Measurements from ENCODE around the gene TBC1D22B. TPM values are rescaled to one million over a fixed set of nuclear protein-coding genes. Genes with fewer than 3 reads are reported as not detected.

The TBC1D22B gene
- total and polyA plus RNA-seq, 9 of the 15 experiments (the other 6 are each of a cell fraction or from before 2014, with no cell fraction given) = 4.8 to 24.2 (median 13.5) TPM

DNA sequence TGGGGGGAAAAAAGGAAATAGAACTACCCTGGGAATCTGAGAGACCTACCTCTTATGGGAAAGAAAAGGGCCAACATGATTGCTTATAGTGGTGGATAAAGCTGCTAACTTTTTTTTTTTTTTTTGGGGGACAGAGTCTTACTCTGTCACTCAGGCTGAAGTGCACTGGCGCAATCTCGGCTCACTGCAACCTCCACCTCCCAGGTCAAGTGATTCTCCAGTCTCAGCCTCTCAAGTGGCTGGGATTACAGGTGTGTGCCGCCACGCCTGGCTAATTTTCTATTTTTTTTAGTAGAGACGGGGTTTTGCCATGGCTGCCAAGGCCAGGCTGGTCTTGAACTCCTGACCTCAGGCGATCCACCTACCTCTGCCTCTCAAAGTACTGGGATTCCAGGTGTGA, 39.5 kb upstream of the TBC1D22B start:
- in situ Hi-C loops (cut with MboI) = no loop called here
- H3K9me1 ChIP-seq (ENCODE audit: control insufficient read depth, insufficient read depth, low read length) = no peaks in the 10 kb centered on the region

More for the DNA sequence above, 39.5 kb upstream of the TBC1D22B start:
- Histone ChIP-seq H3K79me2 (ENCODE audit: control insufficient read depth, insufficient read depth, low read length) (no peaks in the 10 kb centered on the region), H4K20me1 (replicated peaks; ENCODE audit: control insufficient read depth, insufficient read depth, low read length) (no peaks in the 10 kb centered on the region), H2AFZ (ENCODE audit: low read depth, low read length) (no peak overlapping the region), H3K27ac (ENCODE audit: extremely low read depth, low read depth, low read length) (no peak overlapping the region), H3K9me3 (replicated peaks; ENCODE audit: control insufficient read depth, insufficient read depth, low read depth, low read length) (no peaks in the 10 kb centered on the region), H3K27me3 (ENCODE audit: control insufficient read depth in 2 of 2, insufficient read depth in 2 of 2, low read length in 2 of 2) (no peaks in the 10 kb centered on the region), H3K4me1 (replicated peaks in 1 of 2; ENCODE audit: control insufficient read depth in 2 of 2, insufficient read depth in 2 of 2, low read length in 2 of 2) (peaks cover 6 to 12% of the 10 kb centered on the region in 2 experiments; a peak in 4 of 5 replicates), H3K4me3 (no peak overlapping the region), H3K4me2 (ENCODE audit: insufficient read depth, low read length) (no peak overlapping the region), H3K36me3 (ENCODE audit: control insufficient read depth, insufficient read depth, low read length) (no peaks in the 10 kb centered on the region), H3K9ac (ENCODE audit: insufficient read depth in 1 of 2, low read depth in 2 of 2, low read length in 2 of 2) (no peak overlapping the region)
- no peak for FAIRE-seq
- BruUV-seq (replicated peaks) = no TSS peak
- ATAC-seq = no peak
- intact Hi-C loops (cut with micrococcal nuclease) = loop anchor here (10.0 kb wide), 1 partner anchor 333 kb away; the partner anchor contains the start of gene C6orf89
- WGBS (ENCODE audit: insufficient coverage, low coverage, missing lambda C conversion rate) = 72% methylated on average over 6 of the region's 6 CpGs
- ChIA-PET CTCF (ENCODE audit: low intra/inter-chr PET ratio) (no interaction called here), POLR2A (no interaction called here)
- TF ChIP-seq TAF7 (tag; IDR thresholded peaks at IDR 0.05) (no peak), NR2C2 (CRISPR knock-in tag; IDR thresholded peaks at IDR 0.05) (no peak), NR2C2 (tag; IDR thresholded peaks at IDR 0.05) (no peak), RUNX1 (IDR thresholded peaks at IDR 0.05; ENCODE audit: low read depth) (no peak), LCOR (CRISPR knock-in tag; IDR thresholded peaks at IDR 0.05) (no peak), ZNF707 (CRISPR knock-in tag; conservative IDR thresholded peaks at IDR 0.05) (no peak)
- TF ChIP-seq, protein P1, sequence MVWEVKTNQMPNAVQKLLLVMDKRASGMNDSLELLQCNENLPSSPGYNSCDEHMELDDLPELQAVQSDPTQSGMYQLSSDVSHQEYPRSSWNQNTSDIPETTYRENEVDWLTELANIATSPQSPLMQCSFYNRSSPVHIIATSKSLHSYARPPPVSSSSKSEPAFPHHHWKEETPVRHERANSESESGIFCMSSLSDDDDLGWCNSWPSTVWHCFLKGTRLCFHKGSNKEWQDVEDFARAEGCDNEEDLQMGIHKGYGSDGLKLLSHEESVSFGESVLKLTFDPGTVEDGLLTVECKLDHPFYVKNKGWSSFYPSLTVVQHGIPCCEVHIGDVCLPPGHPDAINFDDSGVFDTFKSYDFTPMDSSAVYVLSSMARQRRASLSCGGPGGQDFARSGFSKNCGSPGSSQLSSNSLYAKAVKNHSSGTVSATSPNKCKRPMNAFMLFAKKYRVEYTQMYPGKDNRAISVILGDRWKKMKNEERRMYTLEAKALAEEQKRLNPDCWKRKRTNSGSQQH (CRISPR knock-in tag; IDR thresholded peaks at IDR 0.05) = no peak
- TF ChIP-seq, protein P2, sequence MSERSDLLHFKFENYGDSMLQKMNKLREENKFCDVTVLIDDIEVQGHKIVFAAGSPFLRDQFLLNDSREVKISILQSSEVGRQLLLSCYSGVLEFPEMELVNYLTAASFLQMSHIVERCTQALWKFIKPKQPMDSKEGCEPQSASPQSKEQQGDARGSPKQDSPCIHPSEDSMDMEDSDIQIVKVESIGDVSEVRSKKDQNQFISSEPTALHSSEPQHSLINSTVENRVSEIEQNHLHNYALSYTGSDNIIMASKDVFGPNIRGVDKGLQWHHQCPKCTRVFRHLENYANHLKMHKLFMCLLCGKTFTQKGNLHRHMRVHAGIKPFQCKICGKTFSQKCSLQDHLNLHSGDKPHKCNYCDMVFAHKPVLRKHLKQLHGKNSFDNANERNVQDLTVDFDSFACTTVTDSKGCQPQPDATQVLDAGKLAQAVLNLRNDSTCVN (CRISPR knock-in tag; IDR thresholded peaks at IDR 0.05) = no peak
- TF ChIP-seq, protein P3, sequence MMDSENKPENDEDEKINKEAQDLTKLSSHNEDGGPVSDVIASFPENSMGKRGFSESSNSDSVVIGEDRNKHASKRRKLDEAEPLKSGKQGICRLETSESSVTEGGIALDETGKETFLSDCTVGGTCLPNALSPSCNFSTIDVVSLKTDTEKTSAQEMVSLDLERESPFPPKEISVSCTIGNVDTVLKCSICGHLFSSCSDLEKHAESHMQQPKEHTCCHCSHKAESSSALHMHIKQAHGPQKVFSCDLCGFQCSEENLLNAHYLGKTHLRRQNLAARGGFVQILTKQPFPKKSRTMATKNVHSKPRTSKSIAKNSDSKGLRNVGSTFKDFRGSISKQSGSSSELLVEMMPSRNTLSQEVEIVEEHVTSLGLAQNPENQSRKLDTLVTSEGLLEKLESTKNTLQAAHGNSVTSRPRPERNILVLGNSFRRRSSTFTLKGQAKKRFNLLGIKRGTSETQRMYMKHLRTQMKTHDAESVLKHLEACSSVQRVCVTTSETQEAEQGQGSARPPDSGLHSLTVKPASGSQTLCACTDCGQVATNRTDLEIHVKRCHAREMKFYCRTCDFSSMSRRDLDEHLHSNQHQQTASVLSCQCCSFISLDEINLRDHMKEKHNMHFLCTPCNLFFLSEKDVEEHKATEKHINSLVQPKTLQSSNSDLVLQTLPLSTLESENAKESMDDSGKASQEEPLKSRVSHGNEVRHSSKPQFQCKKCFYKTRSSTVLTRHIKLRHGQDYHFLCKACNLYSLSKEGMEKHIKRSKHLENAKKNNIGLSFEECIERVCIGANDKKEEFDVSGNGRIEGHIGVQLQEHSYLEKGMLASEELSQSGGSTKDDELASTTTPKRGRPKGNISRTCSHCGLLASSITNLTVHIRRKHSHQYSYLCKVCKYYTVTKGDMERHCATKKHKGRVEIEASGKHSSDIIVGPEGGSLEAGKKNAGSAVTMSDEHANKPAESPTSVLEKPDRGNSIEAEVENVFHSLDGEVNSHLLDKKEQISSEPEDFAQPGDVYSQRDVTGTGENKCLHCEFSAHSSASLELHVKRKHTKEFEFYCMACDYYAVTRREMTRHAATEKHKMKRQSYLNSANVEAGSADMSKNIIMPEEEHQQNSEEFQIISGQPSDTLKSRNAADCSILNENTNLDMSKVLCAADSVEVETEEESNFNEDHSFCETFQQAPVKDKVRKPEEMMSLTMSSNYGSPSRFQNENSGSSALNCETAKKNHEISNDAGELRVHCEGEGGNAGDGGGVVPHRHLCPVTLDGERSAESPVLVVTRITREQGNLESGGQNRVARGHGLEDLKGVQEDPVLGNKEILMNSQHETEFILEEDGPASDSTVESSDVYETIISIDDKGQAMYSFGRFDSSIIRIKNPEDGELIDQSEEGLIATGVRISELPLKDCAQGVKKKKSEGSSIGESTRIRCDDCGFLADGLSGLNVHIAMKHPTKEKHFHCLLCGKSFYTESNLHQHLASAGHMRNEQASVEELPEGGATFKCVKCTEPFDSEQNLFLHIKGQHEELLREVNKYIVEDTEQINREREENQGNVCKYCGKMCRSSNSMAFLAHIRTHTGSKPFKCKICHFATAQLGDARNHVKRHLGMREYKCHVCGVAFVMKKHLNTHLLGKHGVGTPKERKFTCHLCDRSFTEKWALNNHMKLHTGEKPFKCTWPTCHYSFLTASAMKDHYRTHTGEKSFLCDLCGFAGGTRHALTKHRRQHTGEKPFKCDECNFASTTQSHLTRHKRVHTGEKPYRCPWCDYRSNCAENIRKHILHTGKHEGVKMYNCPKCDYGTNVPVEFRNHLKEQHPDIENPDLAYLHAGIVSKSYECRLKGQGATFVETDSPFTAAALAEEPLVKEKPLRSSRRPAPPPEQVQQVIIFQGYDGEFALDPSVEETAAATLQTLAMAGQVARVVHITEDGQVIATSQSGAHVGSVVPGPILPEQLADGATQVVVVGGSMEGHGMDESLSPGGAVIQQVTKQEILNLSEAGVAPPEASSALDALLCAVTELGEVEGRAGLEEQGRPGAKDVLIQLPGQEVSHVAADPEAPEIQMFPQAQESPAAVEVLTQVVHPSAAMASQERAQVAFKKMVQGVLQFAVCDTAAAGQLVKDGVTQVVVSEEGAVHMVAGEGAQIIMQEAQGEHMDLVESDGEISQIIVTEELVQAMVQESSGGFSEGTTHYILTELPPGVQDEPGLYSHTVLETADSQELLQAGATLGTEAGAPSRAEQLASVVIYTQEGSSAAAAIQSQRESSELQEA (IDR thresholded peaks at IDR 0.05; ENCODE audit: low read depth) = no peak
- DNase-seq (ENCODE audit: extremely low read depth in 1 of 4, low spot score in 3 of 4) = no peak
